ENCODE results near the gene OTOF. TPM values are rescaled to one million over a fixed set of nuclear protein-coding genes. Genes with fewer than 3 reads are reported as not detected.

OTOF gene
- 1 to 10 TPM; 1.6 to 1.9 TPM for total RNA-seq

GRCh38 chr2:26477911-26478253 is at the start of gene OTOF:
Gene OTOF (minus strand): TSS chr2:26478124.
- intact Hi-C loops (cut with micrococcal nuclease) = no loop called here
- POLR2A ChIA-PET = no interaction called here

GRCh38 chr2:26526589-26526988 is 48.7 kb upstream of the OTOF start:
- intact Hi-C loops (cut with micrococcal nuclease) = no loop called here

More at GRCh38 chr2:26477911-26478253, at the start of gene OTOF:
- H3K4me3 Mint-ChIP-seq = peak within 1 kb of the TSS; percentile 6
- no peaks in the 10 kb centered on the region for H3K36me3 Mint-ChIP-seq
- no peak for DNase-seq
- CTCF ChIA-PET = interaction anchor here (0.6 to 0.9 kb wide), 3 partner anchors 9 to 97 kb away, joined by 3 read pairs; no protein-coding TSS in a partner anchor
- no peak within 1 kb of the TSS for H3K27ac Mint-ChIP-seq
- no peaks in the 10 kb centered on the region for H3K27me3 Mint-ChIP-seq
- peaks cover 5% of the 10 kb centered on the region for H3K4me1 Mint-ChIP-seq (ENCODE audit: low read depth)
- H3K9me3 Mint-ChIP-seq = no peaks in the 10 kb centered on the region

DNA sequence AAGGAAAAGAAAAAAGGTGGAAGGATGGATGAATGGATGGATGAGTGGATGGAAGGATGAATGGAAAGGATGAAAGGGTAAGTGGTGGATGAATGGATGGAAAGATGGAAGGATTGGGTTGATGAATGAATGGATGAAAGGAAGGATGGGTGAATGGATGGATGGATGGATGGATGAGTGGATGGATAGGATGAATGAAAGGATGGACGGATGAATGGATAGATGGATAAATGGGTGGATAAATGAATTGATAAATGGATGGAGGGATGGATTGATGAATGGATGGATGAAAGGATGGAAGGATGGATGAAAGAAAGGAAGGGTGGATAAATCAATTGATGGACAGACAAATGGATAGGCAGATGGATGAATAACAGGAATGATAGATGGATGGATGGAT is 48.2 kb upstream of the OTOF start:
- H3K36me3 Mint-ChIP-seq = no peaks in the 10 kb centered on the region
- H3K9me3 Mint-ChIP-seq = no peaks in the 10 kb centered on the region
- intact Hi-C loops (cut with micrococcal nuclease) = no loop called here
- no peak overlapping the region for H3K4me3 Mint-ChIP-seq
- no peaks in the 10 kb centered on the region for H3K27me3 Mint-ChIP-seq
- POLR2A ChIA-PET = no interaction called here
- no peaks in the 10 kb centered on the region for H3K4me1 Mint-ChIP-seq (ENCODE audit: low read depth)
- CTCF ChIA-PET = interaction anchor here (1.4 kb wide), 1 partner anchor 22 kb away, joined by 3 read pairs; no protein-coding TSS in a partner anchor
- no peak overlapping the region for H3K27ac Mint-ChIP-seq
- no peak for DNase-seq

More at GRCh38 chr2:26526589-26526988, 48.7 kb upstream of the OTOF start:
- POLR2A ChIA-PET = no interaction called here
- H3K4me1 Mint-ChIP-seq (ENCODE audit: low read depth) = no peaks in the 10 kb centered on the region
- no peaks in the 10 kb centered on the region for H3K27me3 Mint-ChIP-seq
- no peaks in the 10 kb centered on the region for H3K9me3 Mint-ChIP-seq
- no peaks in the 10 kb centered on the region for H3K36me3 Mint-ChIP-seq
- H3K27ac Mint-ChIP-seq = no peak overlapping the region
- no peak for DNase-seq
- CTCF ChIA-PET = interaction anchor here (1.4 kb wide), 1 partner anchor 22 kb away, joined by 3 read pairs; no protein-coding TSS in a partner anchor
- H3K4me3 Mint-ChIP-seq = no peak overlapping the region

DNA sequence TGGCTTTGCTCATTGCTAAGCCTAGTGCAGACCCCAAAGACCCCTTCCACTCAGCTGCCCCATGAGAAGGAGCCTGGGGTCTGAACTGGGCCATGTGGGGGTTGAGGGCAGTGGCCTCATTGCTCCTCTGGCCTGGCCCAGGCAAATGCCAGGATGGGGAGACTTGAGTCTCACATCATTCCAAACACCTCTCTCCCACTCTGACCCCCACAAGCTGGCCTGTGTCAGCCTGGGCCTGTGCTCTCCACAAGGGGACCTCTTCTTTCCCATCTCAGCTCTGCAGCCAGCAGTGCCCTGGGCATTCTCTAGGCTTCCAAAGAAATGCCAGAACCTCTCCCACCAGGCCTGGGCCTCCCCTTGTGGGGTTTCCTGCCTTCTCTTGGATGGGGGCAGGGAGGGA is 45.8 kb upstream of the OTOF start:
- DNase-seq = no peak
- no peak overlapping the region for H3K4me3 Mint-ChIP-seq
- intact Hi-C loops (cut with micrococcal nuclease) = no loop called here
- no peaks in the 10 kb centered on the region for H3K27me3 Mint-ChIP-seq
- no peak overlapping the region for H3K27ac Mint-ChIP-seq
- no peaks in the 10 kb centered on the region for H3K9me3 Mint-ChIP-seq
- ChIA-PET POLR2A (no interaction called here), CTCF (no interaction called here)
- no peaks in the 10 kb centered on the region for H3K36me3 Mint-ChIP-seq
- H3K4me1 Mint-ChIP-seq (ENCODE audit: low read depth) = peaks cover 15% of the 10 kb centered on the region

- no peak overlapping the region for H3K4me3 Mint-ChIP-seq
- H3K4me1 Mint-ChIP-seq (ENCODE audit: low read depth) = peaks cover 15% of the 10 kb centered on the region
- no peaks in the 10 kb centered on the region for H3K27me3 Mint-ChIP-seq
- ChIA-PET POLR2A (no interaction called here), CTCF (no interaction called here)
- no peak for DNase-seq
- no peaks in the 10 kb centered on the region for H3K9me3 Mint-ChIP-seq
- intact Hi-C loops (cut with micrococcal nuclease) = no loop called here
- H3K27ac Mint-ChIP-seq = no peak overlapping the region
- H3K36me3 Mint-ChIP-seq = no peaks in the 10 kb centered on the region
Measured at GRCh38 chr2:26522751-26523171, 44.8 kb upstream of the OTOF start.

GRCh38 chr2:26522325-26522724 is 44.4 kb upstream of the OTOF start:
- POLR2A ChIA-PET = no interaction called here
- no peaks in the 10 kb centered on the region for H3K27me3 Mint-ChIP-seq
- H3K27ac Mint-ChIP-seq = no peak overlapping the region
- no peak for DNase-seq
- peaks cover 15% of the 10 kb centered on the region for H3K4me1 Mint-ChIP-seq (ENCODE audit: low read depth)
- CTCF ChIA-PET = no interaction called here
- H3K36me3 Mint-ChIP-seq = no peaks in the 10 kb centered on the region
- no peaks in the 10 kb centered on the region for H3K9me3 Mint-ChIP-seq
- intact Hi-C loops (cut with micrococcal nuclease) = no loop called here
- no peak overlapping the region for H3K4me3 Mint-ChIP-seq

GRCh38 chr2:26521913-26522180 is 43.9 kb upstream of the OTOF start:
- CTCF ChIA-PET = interaction anchor here (4.4 kb wide), 1 partner anchor 56 kb away, joined by 19 read pairs; no protein-coding TSS in a partner anchor
- POLR2A ChIA-PET = no interaction called here
- Mint-ChIP-seq H3K36me3 (no peaks in the 10 kb centered on the region), H3K27me3 (no peaks in the 10 kb centered on the region), H3K4me3 (no peak overlapping the region), H3K27ac (no peak overlapping the region), H3K4me1 (ENCODE audit: low read depth) (peaks cover 15% of the 10 kb centered on the region), H3K9me3 (no peaks in the 10 kb centered on the region)
- no peak for DNase-seq
- intact Hi-C loops (cut with micrococcal nuclease) = no loop called here

- no peaks in the 10 kb centered on the region for H3K27me3 Mint-ChIP-seq
- H3K4me1 Mint-ChIP-seq (ENCODE audit: low read depth) = peaks cover 15% of the 10 kb centered on the region
- H3K27ac Mint-ChIP-seq = no peak overlapping the region
- H3K4me3 Mint-ChIP-seq = no peak overlapping the region
- peak; percentile 22 for DNase-seq
- intact Hi-C loops (cut with micrococcal nuclease) = no loop called here
- POLR2A ChIA-PET = no interaction called here
- CTCF ChIA-PET = interaction anchor here (4.4 kb wide), 1 partner anchor 56 kb away, joined by 19 read pairs; no protein-coding TSS in a partner anchor
- H3K9me3 Mint-ChIP-seq = no peaks in the 10 kb centered on the region
- no peaks in the 10 kb centered on the region for H3K36me3 Mint-ChIP-seq
Measured at GRCh38 chr2:26521054-26521912, 43.4 kb upstream of the OTOF start.

DNA sequence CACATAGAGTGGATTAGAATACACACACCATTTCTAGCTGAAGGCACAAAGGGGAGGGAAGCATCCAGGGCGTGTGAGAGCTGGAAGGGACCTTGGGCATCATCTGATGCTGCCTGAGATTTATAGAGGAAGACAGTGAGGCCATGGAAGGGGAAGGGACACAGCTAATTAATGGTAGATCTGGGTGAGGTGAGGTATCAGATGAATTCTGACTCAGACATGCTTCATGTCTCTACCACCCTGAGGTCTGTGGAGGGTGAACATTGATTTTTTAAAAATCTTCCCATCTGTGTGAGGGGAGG is 42.2 kb upstream of the OTOF start:
- H3K27me3 Mint-ChIP-seq = no peaks in the 10 kb centered on the region
- H3K4me3 Mint-ChIP-seq = no peak overlapping the region
- peaks cover 15% of the 10 kb centered on the region for H3K4me1 Mint-ChIP-seq (ENCODE audit: low read depth)
- DNase-seq = no peak
- POLR2A ChIA-PET = interaction anchor here (1.1 kb wide), 1 partner anchor 17 kb away, joined by 3 read pairs; no protein-coding TSS in a partner anchor
- intact Hi-C loops (cut with micrococcal nuclease) = no loop called here
- no peaks in the 10 kb centered on the region for H3K9me3 Mint-ChIP-seq
- H3K36me3 Mint-ChIP-seq = no peaks in the 10 kb centered on the region
- CTCF ChIA-PET = interaction anchor here (4.4 kb wide), 1 partner anchor 57 kb away, joined by 19 read pairs; no protein-coding TSS in a partner anchor
- H3K27ac Mint-ChIP-seq = no peak overlapping the region

DNA sequence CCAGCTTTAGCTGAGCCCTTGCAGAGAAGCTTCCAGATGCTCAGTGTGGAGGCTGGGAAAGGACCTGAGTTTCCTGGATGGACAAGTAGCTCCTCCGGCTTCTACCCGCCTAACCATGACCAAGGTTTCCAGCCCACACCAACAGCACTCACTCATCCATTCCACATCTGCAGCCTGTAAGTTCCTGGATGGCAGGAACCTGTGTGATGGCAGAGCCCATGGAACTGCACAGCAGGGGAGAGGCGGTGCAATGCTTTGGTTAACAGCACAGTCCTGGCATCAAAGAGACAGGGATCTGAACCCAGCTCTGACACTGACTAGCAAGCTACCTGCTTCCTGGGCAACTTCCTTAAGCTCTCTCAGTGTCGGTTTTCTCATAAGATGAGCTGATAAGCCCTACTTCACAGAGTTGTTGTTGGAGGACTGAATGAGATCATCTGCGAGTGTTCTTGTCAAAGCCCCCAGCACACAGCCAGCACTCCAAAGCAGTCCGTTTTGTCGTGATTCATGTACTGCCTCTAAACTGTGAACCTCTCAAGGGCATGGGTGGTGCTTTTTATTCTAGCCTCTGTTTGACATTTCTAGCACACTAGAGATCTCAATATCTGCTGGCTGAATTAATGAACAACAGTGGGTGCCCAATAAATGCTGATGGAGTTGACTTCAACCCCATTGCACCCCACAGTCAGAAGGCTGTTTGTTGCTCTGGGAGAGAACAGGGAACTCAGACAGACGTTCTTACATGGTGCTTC is 41.6 kb upstream of the OTOF start:
- POLR2A ChIA-PET = interaction anchor here (1.1 kb wide), 1 partner anchor 17 kb away, joined by 3 read pairs; no protein-coding TSS in a partner anchor
- Mint-ChIP-seq H3K36me3 (no peaks in the 10 kb centered on the region), H3K9me3 (no peaks in the 10 kb centered on the region), H3K4me3 (no peak overlapping the region), H3K4me1 (ENCODE audit: low read depth) (peaks cover 15% of the 10 kb centered on the region), H3K27me3 (no peaks in the 10 kb centered on the region), H3K27ac (no peak overlapping the region)
- no peak for DNase-seq
- intact Hi-C loops (cut with micrococcal nuclease) = no loop called here
- CTCF ChIA-PET = interaction anchor here (1.1 to 4.4 kb wide), 2 partner anchors 58 to 86 kb away, joined by 3 to 19 read pairs; no protein-coding TSS in a partner anchor

GRCh38 chr2:26516781-26517180 is 38.9 kb upstream of the OTOF start:
- ChIA-PET POLR2A (no interaction called here), CTCF (interaction anchor here (1.3 kb wide), 1 partner anchor 13 kb away, joined by 3 read pairs; no protein-coding TSS in a partner anchor)
- Mint-ChIP-seq H3K27ac (no peak overlapping the region), H3K4me3 (no peak overlapping the region), H3K4me1 (ENCODE audit: low read depth) (peaks cover 15% of the 10 kb centered on the region), H3K36me3 (no peaks in the 10 kb centered on the region), H3K27me3 (no peaks in the 10 kb centered on the region), H3K9me3 (no peaks in the 10 kb centered on the region)
- intact Hi-C loops (cut with micrococcal nuclease) = no loop called here
- DNase-seq = no peak

DNA sequence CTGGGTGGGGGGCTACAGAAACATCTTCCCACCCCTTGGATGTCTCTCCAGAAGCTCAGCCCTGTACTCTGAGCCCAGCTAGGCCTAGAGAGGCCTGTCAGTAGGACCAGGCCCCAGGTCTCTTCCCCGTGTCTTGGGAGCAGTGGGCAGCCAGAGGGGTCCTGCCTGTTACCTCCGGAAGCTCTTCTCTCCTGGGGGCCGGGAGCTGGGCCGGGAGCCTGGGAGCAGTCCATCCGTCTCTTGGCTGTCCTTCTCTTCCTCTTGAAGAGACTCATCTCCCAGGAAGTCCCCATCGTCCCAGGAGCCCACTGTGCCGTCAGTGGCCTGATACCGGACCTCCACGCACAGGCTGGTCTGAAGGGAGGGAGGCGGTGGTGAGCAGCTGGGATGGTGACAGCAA is 38.3 kb upstream of the OTOF start:
- Mint-ChIP-seq H3K9me3 (no peaks in the 10 kb centered on the region), H3K27me3 (no peaks in the 10 kb centered on the region), H3K4me1 (ENCODE audit: low read depth) (peaks cover 15% of the 10 kb centered on the region), H3K4me3 (no peak overlapping the region), H3K27ac (no peak overlapping the region), H3K36me3 (no peaks in the 10 kb centered on the region)
- CTCF ChIA-PET = interaction anchor here (0.7 to 1.3 kb wide), 3 partner anchors 13 to 62 kb away, joined by 3 to 4 read pairs (median 4); no protein-coding TSS in a partner anchor
- no peak for DNase-seq
- intact Hi-C loops (cut with micrococcal nuclease) = no loop called here
- POLR2A ChIA-PET = no interaction called here
